ENCODE results near the gene FCAMR.

The FCAMR gene

DNA sequence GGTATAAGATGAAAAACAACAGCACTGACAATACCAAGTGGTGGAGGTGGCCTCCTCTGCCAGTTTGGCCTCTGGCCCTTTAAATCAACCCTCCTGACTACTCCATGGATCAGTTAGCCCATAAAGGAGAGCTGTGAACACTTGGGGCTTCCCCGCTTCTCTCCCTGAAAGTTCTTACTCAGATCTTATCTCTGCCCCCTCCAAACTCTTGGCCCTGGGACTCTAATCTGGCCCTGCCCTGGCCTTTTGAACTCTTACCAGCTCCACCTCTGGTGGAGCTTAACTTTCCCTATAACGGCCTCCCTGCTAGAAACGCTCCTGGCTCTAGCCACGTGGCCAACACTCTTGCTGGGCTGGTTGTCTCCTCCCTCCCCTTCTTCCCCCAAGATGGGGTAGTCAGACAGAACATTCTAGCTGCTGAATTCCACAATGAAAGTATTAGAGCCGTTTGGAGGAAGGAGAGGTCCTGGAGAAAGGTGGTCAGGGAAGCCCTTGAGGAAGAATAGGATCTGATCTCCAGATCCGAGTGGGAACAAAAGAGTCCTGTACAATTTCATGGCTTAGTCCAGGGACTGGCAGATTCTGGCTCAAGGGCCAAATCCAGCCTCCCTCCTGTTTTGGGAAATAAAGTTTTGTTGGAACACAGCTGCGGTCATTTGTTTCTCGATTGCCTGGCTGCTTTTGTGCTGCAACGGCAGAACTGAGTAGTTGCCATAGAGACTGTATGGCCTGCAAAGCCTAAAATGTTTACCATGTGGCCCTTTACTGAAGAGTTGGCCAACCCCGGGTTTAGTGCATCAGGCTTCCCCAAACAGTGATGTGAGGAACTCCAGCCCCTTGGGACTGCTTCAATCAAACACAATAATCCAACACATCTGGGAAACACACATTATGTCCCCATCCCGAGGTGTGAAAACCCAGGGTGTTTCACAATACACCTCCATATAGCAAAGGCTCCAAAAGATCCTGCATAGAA, 14.5 kb downstream of the FCAMR start:
- no peak for DNase-seq (ENCODE audit: low read depth)

- no peak for DNase-seq (ENCODE audit: low read depth)
Measured at GRCh38 chr1:206954459-206955342, 15.6 kb downstream of the FCAMR start.

DNA sequence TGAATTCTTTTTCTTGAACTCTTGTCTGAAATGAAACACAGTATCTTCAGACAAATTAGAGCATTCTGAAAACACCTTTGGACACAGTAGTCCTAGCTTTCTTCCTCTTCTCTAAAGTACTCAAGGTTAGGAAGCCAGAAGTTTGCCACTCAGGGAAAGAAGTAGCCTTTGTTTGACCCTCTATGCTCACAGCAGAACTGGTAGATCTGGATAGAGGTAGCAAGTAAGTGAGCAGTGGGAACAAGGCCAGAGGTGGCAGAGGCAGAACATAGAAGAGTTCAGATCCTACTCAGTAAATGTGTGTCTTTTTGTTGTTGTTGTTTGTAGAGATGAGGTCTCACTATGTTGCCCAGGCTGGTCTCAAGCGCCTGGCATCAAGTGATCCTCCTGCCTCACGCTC, 16.6 kb downstream of the FCAMR start:
- DNase-seq (ENCODE audit: low read depth): no peak

GRCh38 chr1:206953126-206953525, 17.1 kb downstream of the FCAMR start:
- DNase-seq (ENCODE audit: low read depth): no peak

- DNase-seq (ENCODE audit: low read depth): no peak
Measured at GRCh38 chr1:206952171-206952570, 18.1 kb downstream of the FCAMR start.

DNA sequence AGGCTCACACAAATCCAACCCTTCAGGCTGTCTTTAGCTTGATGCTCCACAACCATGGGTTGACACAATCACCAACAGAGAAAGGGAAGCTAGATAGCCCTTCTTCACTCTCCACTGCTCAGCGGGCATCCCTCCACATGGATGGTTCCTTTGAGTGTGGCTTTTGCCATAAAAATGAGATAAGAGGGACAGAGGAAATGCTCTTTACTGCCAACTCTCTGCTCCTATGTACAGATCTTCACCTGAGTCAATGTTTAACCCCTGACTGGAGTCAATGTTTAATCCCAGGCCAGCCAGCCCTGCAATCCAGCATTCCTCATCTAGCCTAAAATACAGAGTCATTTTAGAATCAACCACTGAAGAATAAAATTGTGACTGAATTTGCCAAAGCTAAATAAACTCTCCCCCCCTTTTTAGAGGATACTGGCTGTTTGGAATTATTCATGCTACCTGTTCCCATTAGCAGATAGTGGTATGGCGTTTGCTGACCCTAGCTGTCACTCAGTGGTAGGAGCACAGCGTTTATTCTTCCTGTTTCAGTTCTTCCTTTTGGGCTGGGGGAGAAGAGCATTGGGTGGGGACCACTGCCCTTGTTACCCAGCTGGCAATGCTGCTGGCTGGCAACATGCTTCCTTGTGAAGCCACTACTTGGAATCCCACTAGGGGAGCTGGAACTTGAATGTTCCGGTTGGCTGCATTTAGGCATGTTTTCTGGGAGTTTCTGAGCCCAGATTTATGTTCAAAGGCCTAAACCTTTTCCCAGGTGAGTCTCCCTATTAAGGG, 18.8 kb downstream of the FCAMR start:
- DNase-seq (ENCODE audit: low read depth): no peak

DNA sequence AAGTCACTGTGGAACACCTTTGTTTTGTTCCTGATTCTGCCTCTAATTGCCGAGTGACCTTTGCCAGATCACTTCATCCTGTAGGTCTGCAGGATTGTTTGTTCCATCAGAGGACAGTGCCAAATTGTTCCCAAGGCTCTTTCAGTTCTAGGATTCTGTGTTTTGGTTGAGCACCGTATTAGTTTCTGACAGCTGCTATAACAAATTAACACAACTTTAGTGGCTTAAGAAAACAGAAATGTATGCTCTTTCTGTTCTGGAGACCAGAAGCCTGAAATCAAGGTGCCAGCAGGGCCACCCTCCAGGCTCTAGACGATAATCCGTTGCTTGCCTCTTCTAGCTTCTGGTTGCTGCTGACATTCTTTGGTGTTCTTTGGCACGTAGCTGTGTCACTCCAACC, 20.6 kb downstream of the FCAMR start:
- no peak for DNase-seq (ENCODE audit: low read depth)

GRCh38 chr1:206949208-206949607, 21.1 kb downstream of the FCAMR start:
- no peak for DNase-seq (ENCODE audit: low read depth)

DNA sequence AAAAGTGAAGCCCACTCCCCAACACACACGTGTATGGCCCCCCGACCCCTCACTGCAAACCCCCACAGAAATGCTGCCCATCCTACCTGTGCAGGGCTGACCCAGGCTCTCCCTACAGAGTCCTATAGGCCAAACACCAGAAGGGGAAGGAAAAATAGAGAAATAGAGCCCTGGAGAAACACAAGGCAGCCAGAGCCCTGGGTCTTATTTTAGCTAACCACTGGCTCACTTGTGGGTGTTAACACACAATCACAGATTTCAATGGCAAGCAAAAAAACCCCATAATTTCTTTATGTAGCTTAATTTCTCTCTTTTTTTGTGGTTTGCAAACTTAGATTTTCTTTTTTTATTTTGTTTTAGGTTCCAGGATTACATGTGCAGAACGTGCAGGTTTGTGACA, 23.0 kb downstream of the FCAMR start:
- no peak for DNase-seq (ENCODE audit: low read depth)

DNA sequence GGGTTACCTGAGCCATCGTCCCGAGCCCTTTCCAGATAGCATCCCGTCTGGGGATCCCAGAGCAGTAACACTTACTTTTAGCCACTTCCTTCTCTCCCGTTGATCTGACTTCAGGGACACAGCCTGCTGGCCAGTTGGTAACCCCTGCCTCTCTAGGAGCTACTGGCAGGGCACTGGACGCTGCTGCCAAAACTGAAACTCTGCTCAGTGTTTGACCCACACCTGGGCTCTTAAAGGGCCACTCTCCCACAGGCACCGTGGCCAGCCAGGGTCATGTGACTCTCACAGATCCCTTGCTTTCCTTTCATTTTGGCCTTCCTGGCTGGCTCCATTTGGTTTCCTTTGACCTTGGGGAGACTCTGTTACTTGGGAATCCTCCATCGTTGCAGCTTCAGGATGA, 24.0 kb downstream of the FCAMR start, which contains the start of gene PIGR:
PIGR (minus strand) TSS at position 206 of the 400 bp plus-strand sequence. CDS start 5,935 bp downstream, outside the sequence.
- DNase-seq (ENCODE audit: low read depth): no peak

DNA sequence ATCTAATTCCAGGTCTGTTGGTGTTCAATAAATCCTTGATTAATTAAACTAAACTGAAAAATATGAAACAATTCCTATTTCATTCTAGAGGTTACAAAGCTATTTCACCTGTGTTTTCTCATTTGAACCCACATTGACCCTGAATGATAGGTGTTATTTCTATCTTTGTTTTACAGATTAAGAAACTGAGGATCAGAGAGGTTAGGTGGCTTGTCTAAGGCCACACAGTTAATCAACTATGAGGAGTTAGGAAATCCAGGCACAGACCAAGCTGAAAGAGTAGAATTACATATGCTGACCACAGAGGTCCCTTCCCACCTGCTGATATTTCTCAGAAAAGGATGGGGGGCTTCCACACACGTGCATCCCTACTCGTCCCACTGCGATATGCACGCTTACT, 24.5 kb downstream of the FCAMR start:
- no peak for DNase-seq (ENCODE audit: low read depth)

- no peak for DNase-seq (ENCODE audit: low read depth)
Measured at GRCh38 chr1:206944703-206945102, 25.6 kb downstream of the FCAMR start.

DNA sequence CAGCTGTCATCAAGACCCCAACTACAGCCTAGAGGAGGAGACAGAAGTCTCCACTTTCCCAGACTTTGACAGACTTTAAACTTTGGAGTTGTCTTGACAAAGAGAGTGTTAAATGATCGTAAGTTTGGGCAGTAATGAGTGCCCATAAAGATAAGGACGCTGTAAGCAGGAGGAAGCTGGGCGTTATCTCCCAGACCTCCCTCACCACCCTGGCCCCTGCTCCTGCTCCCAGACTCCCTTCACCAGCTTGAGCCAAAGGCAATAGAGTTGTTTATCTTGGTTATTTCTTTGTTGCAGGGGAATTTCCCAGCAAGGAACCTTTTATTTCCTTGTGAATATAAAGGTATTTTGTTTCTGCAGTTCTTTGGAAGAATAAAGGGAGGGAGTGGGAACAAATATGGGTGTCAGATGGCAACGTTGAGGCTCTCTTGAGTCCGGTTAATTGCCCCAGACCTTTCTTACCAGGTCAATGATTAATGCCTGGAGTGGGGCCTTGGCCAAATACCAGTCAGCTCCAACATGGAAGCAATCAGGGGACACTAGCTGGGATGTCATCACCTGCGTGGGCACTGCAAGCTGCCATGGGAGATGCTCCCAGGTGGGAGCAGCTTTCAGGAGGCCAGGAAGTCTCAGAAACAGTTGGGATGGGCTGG, 28.4 kb downstream of the FCAMR start:
- DNase-seq (ENCODE audit: low read depth): no peak

DNA sequence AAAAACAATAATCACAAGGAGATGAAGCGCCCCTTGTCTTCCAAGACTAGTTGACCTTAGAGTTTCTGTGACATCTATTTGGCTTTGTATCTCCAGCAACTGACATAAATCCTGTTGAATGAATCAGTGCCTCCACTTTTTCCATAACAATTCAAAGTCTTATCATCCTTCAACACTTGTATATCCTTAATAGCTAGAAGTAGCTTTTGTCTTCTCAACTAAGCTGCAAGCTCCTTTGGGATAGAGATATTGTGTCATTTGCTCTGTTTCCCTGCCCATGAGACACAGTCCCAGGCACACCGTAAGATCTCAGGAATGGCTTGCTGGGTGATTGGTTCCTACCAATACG, 29.7 kb downstream of the FCAMR start:
- DNase-seq (ENCODE audit: low read depth): no peak

DNA sequence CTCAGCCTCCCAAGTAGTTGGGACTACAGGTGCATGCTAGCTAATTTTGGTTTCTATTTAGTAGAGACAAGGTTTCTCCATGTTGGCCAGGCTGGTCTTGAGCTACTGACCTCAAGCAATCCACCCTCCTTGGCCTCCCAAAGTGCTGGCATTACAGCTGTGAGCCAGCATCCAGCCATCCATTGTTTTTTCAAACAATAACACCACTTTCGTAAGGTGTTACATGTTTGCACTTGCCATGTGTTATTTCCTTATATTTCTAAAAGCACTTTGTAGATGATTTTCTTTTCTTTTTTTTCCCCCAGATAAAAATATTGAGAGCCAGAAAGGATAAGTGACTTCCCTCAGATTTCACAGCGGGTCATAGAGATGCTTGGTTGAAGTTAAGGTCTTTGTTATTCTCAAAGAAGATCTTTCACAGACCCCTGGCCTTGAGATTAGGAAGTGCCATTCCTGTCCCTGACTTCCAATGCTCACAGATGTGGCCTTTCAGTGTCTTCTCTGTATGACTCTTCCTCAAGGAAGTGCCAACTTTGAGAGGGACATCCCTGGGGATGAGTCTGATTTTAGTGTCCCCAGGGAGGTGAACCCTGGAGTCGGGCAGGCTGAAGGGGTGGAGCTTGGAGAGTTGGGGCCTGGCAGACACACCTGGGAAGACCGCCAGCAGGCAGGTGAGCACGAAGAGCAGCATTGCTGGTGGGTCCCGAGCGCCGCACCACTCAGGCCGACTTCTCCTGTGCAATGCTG, 30.2 kb downstream of the FCAMR start:
- DNase-seq (ENCODE audit: low read depth): no peak

- no peak for DNase-seq (ENCODE audit: low read depth)
Measured at GRCh38 chr1:206939131-206939530, 31.1 kb downstream of the FCAMR start.

GRCh38 chr1:206937425-206937824, 32.8 kb downstream of the FCAMR start:
- DNase-seq (ENCODE audit: low read depth): no peak

- no peak for DNase-seq (ENCODE audit: low read depth)
Measured at GRCh38 chr1:206935491-206936067, 34.7 kb downstream of the FCAMR start.

DNA sequence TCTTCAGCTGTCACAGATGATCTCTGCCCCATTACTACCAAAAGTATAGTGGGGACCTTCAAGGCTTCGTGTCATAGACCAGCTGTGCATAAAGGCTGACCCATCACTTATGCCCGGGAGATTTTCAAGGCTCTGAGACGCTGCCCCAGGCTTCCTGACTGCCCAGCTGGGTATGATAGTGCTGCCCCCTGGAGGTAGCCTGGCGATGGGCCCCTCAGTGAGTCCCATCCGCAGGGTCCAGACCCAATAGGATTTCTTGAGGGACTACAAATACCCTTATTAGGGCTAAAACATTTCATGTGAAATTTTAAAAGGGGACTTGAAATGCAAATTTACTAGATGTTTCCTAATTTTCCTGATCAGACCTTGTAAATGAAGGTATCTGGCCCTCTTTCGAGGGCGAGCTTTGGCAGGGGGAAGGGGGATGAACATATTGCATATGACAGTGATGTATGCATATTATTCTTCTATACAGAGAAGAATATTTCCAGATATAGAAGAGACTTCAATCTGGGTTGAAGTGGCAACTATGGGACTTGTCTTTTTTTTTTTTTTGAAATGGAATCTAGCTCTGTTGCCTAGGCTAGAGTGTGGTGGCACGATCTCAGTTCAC, 36.8 kb downstream of the FCAMR start:
- peak; percentile 27 for DNase-seq (ENCODE audit: low read depth)

DNA sequence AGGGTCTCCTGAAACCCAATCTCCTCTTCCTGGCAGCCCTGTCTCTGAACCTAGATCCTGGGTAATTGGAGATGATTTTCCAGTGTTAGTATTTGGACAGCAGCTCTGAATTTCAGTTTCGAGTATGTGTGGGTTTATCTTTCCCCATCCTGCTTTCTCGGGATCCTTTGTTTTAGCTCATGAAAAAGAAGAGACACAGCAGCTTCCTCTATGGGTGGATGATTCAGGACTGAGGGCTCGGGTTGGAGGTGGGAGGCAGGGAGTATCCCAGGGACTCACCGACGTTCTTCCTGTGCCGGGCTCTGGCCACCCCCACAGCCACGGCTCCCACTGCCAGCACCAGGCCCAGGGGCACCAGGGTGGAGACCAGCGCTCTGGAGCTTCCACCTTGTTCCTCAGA, 38.1 kb downstream of the FCAMR start:
- DNase-seq (ENCODE audit: low read depth): no peak

Data from T-helper 22 cell (primary cell).